Caki2 (cell line): ENCODE results near the gene OR1L6. TPM values are rescaled to one million over a fixed set of nuclear protein-coding genes. Genes with fewer than 3 reads are reported as not detected.

Experiments
- DNase-seq: peaks from one replicate; pipeline ENCODE4 v3.0.0-alpha.2; 2015; ENCODE audit warnings: low read depth
- in situ Hi-C: cut with HindIII; loops from 2 replicates; pipeline ENCODE4 v1.10.0; 2016; ENCODE audit warnings: low sequenced_read_pairs, low pct_unique_long_range_greater_than_20kb, mixed read lengths
- total RNA-seq: library from RNA; depleted of rRNA; stranded (reverse); fragments of >200 nt; shearing (Covaris generic); gene quantifications from 2 replicates; pipeline ENCODE4 v1.2.3, GENCODE V29; 2014; ENCODE audit warnings: low replicate concordance; rRNA removed

Gene OR1L6
- not detected in 2 replicates for total RNA-seq

DNA sequence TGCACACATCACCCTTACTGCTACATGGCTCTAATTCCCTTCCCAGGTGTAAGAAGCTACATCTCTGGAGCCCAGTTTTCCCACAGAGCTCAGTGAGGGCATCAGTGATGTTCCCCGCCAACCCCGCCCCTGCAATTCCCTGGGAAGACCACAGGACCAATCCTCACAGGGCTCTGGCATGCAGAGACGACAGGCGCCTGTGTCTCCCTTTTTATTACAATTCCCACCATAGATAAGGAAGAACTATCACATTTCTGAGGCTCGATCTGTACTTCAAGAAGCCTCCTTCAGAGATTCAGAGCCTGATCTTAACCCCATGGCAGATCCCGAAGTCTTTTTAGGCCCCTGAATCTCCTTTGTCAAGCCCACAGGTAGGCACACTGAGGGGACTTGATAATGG, at the start of gene OR1L6:
OR1L6 (plus strand) TSS at position 301 of the 400 bp plus-strand sequence. CDS start 7,545 bp downstream, outside the sequence.
- in situ Hi-C loops: no loop called here
- DNase-seq: no peak

DNA sequence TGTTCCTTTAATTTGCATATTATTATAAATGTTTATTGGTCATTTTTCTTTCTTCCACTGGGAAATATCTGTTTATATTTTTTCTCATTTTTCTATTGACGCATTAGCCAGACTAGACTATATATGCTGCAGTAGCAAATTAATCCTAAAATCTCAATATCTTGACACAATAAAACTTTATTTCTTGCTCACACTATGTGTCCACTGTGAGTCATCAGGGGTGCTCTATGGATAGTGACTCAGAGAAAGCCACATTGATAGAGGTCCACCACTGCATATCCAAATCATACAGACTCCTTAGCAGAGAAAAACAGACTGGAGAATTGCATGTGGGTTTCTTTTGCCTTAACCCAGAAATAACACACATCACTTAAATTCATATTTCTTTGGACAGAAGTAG, 46.4 kb upstream of the OR1L6 start:
- DNase-seq: no peak
- in situ Hi-C loops: no loop called here

- no peak for DNase-seq
- in situ Hi-C loops: no loop called here
Observed at GRCh38 chr9:122718038-122718437, 24.1 kb upstream of the OR1L6 start.

DNA sequence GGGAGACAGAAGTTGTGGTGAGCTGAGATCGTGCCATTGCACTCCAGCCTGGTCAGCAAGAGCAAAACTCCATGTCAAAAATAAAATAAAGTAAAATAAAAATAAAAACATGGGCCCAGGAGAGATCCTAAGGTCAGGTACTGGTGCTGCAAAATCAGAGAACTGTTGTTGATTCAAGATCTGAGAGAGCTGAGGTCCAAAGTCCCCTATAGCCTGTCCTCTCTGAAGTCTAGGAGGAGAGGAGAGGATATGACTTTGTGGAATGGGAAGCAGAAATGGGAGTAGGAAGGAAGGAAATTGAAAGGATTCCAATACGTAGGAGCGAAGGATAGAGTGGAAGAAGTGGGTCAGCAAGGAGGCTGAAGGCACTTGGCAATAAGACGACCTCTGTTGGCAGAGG, 22.9 kb upstream of the OR1L6 start:
- no peak for DNase-seq
- in situ Hi-C loops: no loop called here

- in situ Hi-C loops: no loop called here
- no peak for DNase-seq
Observed at GRCh38 chr9:122723690-122724089, 18.4 kb upstream of the OR1L6 start, which contains the start of gene OR1L4. TSS of gene OR1L4 (plus strand) at chr9:122723990. CDS start at chr9:122723990, 0 bp downstream.

DNA sequence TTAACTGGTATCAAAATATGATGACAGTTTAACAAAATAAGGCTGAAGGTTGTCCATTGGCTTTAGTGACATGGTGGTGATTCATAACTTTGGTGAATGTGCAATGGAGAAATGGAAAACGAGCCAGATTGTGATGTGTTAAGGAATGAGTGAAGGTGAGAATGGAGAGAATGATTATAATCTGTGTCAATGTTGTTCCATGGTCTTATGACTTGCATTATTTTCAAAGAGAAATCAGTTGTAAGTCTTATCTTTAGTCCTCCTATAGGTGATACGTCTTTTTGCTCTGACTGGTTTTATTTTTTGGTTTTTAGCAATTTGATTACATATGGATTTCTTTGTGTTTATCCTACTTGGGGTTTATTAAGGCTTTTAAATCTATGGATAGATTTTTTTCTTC, 12.7 kb downstream of the OR1L6 start:
- no peak for DNase-seq
- in situ Hi-C loops: no loop called here

DNA sequence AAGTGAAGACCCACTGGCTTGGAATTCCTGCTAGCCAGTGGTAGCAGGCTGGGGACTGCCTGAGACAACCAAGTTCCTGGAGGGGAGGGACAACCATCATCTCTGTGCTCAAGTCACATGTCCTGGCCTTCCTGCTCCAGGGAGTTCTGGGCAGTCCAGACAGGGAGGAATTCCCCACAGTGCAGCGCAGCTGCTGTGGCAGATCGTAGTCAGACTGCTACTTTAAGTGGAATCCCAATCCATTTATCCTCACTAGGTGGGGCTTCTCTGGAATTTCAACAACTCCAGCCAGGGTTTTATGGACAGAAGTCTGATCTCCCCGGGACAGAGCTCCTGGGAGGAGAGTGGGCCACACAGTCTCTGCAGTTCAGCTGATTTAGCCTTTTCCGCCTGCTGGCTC, 25.7 kb downstream of the OR1L6 start:
- in situ Hi-C loops: no loop called here
- no peak for DNase-seq

- in situ Hi-C loops: no loop called here
- DNase-seq: no peak
Observed at GRCh38 chr9:122777052-122777451, 34.9 kb downstream of the OR1L6 start.

- peak; percentile 28 for DNase-seq
- in situ Hi-C loops: no loop called here
Observed at GRCh38 chr9:122777935-122778627, 36.0 kb downstream of the OR1L6 start.

DNA sequence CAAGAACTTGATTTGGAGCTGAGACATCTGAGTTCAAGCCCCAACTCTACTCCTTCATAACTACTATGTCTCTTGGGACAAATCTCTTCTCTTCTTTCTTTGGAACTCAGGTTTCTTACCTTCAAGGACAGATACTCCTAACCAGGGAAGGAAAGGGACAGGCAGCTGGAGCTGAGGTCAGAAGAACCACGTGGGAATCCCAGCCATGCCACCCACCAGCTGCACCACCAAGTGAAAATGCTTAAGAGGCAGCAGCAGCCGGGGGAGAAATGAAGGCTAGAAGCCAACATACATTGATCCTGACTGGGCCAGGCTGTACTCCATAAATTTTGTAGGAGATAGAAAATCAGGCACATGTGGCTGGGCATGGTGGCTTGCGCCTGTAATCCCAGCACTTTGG, 37.1 kb downstream of the OR1L6 start:
- in situ Hi-C loops: no loop called here
- DNase-seq: no peak

DNA sequence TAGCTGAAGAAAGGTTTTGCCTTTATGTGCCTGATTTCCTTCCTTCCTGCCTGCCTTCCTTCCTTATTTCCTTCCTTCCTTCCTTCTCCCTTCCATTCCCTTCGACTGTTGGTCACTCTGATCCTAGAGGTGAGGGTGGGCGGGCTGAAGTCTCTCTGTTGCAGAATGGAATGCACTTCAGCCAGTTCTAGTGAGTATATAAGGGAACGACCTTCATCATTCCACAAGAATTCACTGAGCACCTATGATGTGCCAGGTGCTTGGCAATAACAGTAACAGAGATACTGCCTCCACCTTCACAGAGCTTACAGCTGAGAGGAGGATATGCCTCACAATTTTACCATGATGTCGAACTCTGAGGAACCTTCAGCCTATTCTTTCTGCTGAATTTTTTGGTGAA, 37.9 kb downstream of the OR1L6 start:
- no peak for DNase-seq
- in situ Hi-C loops: no loop called here

- in situ Hi-C loops: no loop called here
- DNase-seq: no peak
Observed at GRCh38 chr9:122781671-122782070, 39.6 kb downstream of the OR1L6 start.

DNA sequence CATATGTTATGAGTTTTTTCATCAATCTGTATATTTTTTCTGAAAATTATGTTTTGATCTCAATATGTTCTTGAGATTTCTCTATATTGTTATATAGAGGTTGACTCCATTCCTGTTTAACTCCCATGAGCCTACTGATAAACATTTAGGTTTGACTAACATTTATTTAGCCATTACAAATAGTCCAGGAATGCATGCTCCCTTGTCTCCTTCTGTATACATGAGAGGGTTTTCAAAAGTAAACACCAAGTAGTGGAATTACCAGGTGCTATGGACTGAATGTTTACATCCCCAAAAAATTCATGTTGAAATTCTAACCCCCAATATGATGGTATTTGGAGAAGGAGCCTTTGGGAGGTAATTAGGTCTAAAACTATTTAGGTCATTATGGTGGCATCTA, 43.2 kb downstream of the OR1L6 start:
- in situ Hi-C loops: no loop called here
- DNase-seq: no peak

DNA sequence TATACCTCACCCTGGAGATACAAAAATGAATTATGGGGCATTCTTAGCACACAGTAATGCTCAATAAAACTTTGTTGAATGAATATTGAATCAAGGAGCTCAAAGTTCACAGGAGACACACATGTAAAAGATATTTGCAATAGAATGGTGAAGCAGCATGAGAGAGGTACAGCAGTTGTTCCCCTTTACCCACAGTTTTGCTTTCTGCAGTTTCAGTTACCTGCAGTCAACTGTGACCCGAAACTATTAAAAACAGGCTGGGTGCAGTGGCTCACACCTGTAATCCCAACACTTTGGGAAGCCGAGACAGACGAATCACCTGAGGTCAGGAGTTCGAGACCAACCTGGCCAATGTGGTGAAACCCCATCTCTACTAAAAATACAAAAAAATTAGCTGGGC, 44.2 kb downstream of the OR1L6 start:
- in situ Hi-C loops: no loop called here

DNA sequence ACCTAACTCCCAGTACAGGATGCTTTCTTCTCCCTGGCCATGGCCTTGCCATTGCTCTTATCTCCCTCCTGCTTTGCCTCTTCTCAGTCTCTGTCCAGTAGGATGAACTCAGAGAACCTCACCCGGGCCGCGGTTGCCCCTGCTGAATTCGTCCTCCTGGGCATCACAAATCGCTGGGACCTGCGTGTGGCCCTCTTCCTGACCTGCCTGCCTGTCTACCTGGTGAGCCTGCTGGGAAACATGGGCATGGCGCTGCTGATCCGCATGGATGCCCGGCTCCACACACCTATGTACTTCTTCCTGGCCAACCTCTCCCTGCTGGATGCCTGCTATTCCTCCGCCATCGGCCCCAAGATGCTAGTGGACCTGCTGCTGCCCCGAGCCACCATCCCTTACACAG, 46.7 kb downstream of the OR1L6 start, which contains the start of gene OR5C1:
OR5C1 (plus strand) TSS at position 103 of the 400 bp plus-strand sequence; CDS start at position 103, 0 bp downstream.
- in situ Hi-C loops: no loop called here
- no peak for DNase-seq

More for the DNA sequence above, 44.2 kb downstream of the OR1L6 start:
- no peak for DNase-seq

- DNase-seq: no peak
- in situ Hi-C loops: no loop called here
Observed at GRCh38 chr9:122789256-122790046, 47.3 kb downstream of the OR1L6 start.

GRCh38 chr9:122791872-122792669, 50.0 kb downstream of the OR1L6 start:
- DNase-seq: no peak
- in situ Hi-C loops: no loop called here

DNA sequence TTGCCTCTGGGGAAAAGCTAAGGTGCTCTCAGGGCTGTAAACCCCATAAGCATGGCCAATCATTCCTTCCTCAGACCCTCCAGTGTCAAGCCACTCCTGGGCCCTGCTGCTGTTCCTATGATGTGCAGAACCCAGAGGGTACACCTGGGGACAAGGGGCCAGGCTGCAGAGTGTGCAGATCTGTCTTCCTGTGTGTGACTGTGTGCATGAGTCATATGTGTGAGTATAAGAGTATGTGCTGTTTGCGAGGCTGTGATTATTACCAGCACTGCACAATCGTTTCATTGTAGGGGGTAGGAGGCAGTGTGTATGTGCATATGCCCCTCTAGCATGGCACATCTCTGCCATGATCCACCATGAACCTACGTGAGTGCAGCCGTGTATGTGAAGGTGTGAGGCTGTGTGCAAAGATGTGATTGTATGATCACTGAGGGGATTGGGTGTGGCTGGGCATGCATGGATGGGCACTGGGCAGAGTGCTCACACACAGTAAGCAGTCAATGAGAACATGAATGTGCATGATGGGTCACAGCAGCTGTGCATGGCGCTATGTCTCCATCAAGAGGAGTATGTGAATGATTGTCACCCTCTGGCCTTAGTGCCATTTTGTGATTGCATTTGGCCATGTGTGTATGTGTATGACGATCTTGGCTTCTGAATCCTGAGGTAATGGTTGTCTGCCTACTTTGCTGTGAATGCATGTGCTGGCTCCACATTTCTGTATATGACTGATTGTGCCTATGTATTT, 55.4 kb downstream of the OR1L6 start:
- in situ Hi-C loops: no loop called here
- DNase-seq: no peak
